Activated CD8-positive, alpha-beta memory T cell treated with anti-CD3 and anti-CD28 coated beads, Interleukin-2, amount 10 ng/mL, durations not matched to agents 7 days and 5 days (primary cell): ENCODE results near the gene SLC9A9. TPM values are rescaled to one million over a fixed set of nuclear protein-coding genes. Genes with fewer than 3 reads are reported as not detected.

Source experiments
- ATAC-seq: fragments of 150-1000 bp; cut with Tn5 transposase; one replicate; pipeline ENCODE4 v1.10.0; 2021; ENCODE audit warnings: moderate library complexity
- CTCF ChIA-PET: fragments of 350-600 bp; sonication (Branson Sonifier 250); formaldehyde crosslinking; loops from one replicate; lab custom pipeline; 2021; ENCODE audit warnings: antibody characterized with exemption; lab: Charles Lee
- DNase-seq: peaks from one replicate; pipeline ENCODE4 v3.0.0-alpha.2; 2020
- H3K27ac Mint-ChIP-seq: one replicate; pipeline ENCODE4 v1.8.0; 2021; ENCODE audit warnings: mild to moderate bottlenecking, mixed read lengths
- H3K27me3 Mint-ChIP-seq: one replicate; pipeline ENCODE4 v1.8.0; 2021; ENCODE audit warnings: mixed read lengths
- H3K36me3 Mint-ChIP-seq: one replicate; pipeline ENCODE4 v1.8.0; 2021; ENCODE audit warnings: mild to moderate bottlenecking, mixed read lengths
- H3K4me1 Mint-ChIP-seq: one replicate; pipeline ENCODE4 v1.8.0; 2021; ENCODE audit warnings: mixed read lengths
- H3K4me3 Mint-ChIP-seq: one replicate; pipeline ENCODE4 v1.8.0; 2021; ENCODE audit warnings: mild to moderate bottlenecking, moderate library complexity, mixed read lengths
- H3K9me3 Mint-ChIP-seq: one replicate; pipeline ENCODE4 v1.8.0; 2022; ENCODE audit warnings: low read depth, mixed read lengths
- total RNA-seq, 2 experiments: library from RNA; stranded (reverse); gene quantifications; one replicate each; pipeline ENCODE4 v1.2.3, GENCODE V29; 2021

The SLC9A9 gene
- total RNA-seq, 2 experiments from 2014 or later = 6.8 to 10.8 TPM

GRCh38 chr3:143507735-143508580 is 340.3 kb downstream of the SLC9A9 start:
- Mint-ChIP-seq H3K9me3 (no peaks in the 10 kb centered on the region), H3K27me3 (no peaks in the 10 kb centered on the region), H3K36me3 (no peaks in the 10 kb centered on the region), H3K4me3 (no peak overlapping the region), H3K4me1 (no peaks in the 10 kb centered on the region), H3K27ac (no peak overlapping the region)
- no peak for ATAC-seq
- CTCF ChIA-PET = no interaction called here
- DNase-seq = no peak

- H3K4me1 Mint-ChIP-seq = no peaks in the 10 kb centered on the region
- DNase-seq (no peak), ATAC-seq (no peak)
- no peaks in the 10 kb centered on the region for H3K36me3 Mint-ChIP-seq
- H3K27me3 Mint-ChIP-seq = no peaks in the 10 kb centered on the region
- no peak overlapping the region for H3K27ac Mint-ChIP-seq
- CTCF ChIA-PET = no interaction called here
- no peaks in the 10 kb centered on the region for H3K9me3 Mint-ChIP-seq
- no peak overlapping the region for H3K4me3 Mint-ChIP-seq
These were observed 342.1 kb downstream of the SLC9A9 start for GRCh38 chr3:143506190-143506589.

GRCh38 chr3:143503325-143503885 is 344.9 kb downstream of the SLC9A9 start:
- DNase-seq (no peak), ATAC-seq (no peak)
- H3K36me3 Mint-ChIP-seq = no peaks in the 10 kb centered on the region
- H3K27me3 Mint-ChIP-seq = no peaks in the 10 kb centered on the region
- no peak overlapping the region for H3K4me3 Mint-ChIP-seq
- no peak overlapping the region for H3K27ac Mint-ChIP-seq
- H3K9me3 Mint-ChIP-seq = no peaks in the 10 kb centered on the region
- no peaks in the 10 kb centered on the region for H3K4me1 Mint-ChIP-seq
- CTCF ChIA-PET = no interaction called here

- H3K36me3 Mint-ChIP-seq = no peaks in the 10 kb centered on the region
- CTCF ChIA-PET = no interaction called here
- no peak for ATAC-seq
- no peak overlapping the region for H3K27ac Mint-ChIP-seq
- H3K9me3 Mint-ChIP-seq = no peaks in the 10 kb centered on the region
- no peaks in the 10 kb centered on the region for H3K4me1 Mint-ChIP-seq
- no peak for DNase-seq
- no peak overlapping the region for H3K4me3 Mint-ChIP-seq
- H3K27me3 Mint-ChIP-seq = no peaks in the 10 kb centered on the region
These were observed 346.2 kb downstream of the SLC9A9 start for GRCh38 chr3:143502081-143502480.

GRCh38 chr3:143497382-143497781 is 350.9 kb downstream of the SLC9A9 start:
- H3K4me1 Mint-ChIP-seq = no peaks in the 10 kb centered on the region
- no peaks in the 10 kb centered on the region for H3K36me3 Mint-ChIP-seq
- H3K4me3 Mint-ChIP-seq = no peak overlapping the region
- CTCF ChIA-PET = no interaction called here
- no peak overlapping the region for H3K27ac Mint-ChIP-seq
- H3K9me3 Mint-ChIP-seq = no peaks in the 10 kb centered on the region
- ATAC-seq = no peak
- DNase-seq = no peak
- no peaks in the 10 kb centered on the region for H3K27me3 Mint-ChIP-seq

- DNase-seq = no peak
- Mint-ChIP-seq H3K4me1 (no peaks in the 10 kb centered on the region), H3K27ac (no peak overlapping the region), H3K27me3 (no peaks in the 10 kb centered on the region), H3K9me3 (no peaks in the 10 kb centered on the region), H3K4me3 (no peak overlapping the region), H3K36me3 (no peaks in the 10 kb centered on the region)
- no peak for ATAC-seq
- CTCF ChIA-PET = no interaction called here
These were observed 352.1 kb downstream of the SLC9A9 start for GRCh38 chr3:143496191-143496590.

- DNase-seq (no peak), ATAC-seq (no peak)
- Mint-ChIP-seq H3K36me3 (no peaks in the 10 kb centered on the region), H3K27ac (no peak overlapping the region), H3K4me1 (no peaks in the 10 kb centered on the region), H3K27me3 (no peaks in the 10 kb centered on the region), H3K4me3 (no peak overlapping the region), H3K9me3 (no peaks in the 10 kb centered on the region)
- CTCF ChIA-PET = no interaction called here
These were observed 352.7 kb downstream of the SLC9A9 start for GRCh38 chr3:143495527-143495926.

- Mint-ChIP-seq H3K4me3 (no peak overlapping the region), H3K27me3 (no peaks in the 10 kb centered on the region), H3K9me3 (no peaks in the 10 kb centered on the region), H3K27ac (no peak overlapping the region), H3K36me3 (no peaks in the 10 kb centered on the region), H3K4me1 (no peaks in the 10 kb centered on the region)
- CTCF ChIA-PET = no interaction called here
- ATAC-seq = no peak
- no peak for DNase-seq
These were observed 361.7 kb downstream of the SLC9A9 start for GRCh38 chr3:143486611-143487010.

- H3K4me1 Mint-ChIP-seq = no peaks in the 10 kb centered on the region
- H3K36me3 Mint-ChIP-seq = no peaks in the 10 kb centered on the region
- H3K27ac Mint-ChIP-seq = no peak overlapping the region
- H3K27me3 Mint-ChIP-seq = no peaks in the 10 kb centered on the region
- no peak overlapping the region for H3K4me3 Mint-ChIP-seq
- H3K9me3 Mint-ChIP-seq = no peaks in the 10 kb centered on the region
- no peak for ATAC-seq
- DNase-seq = no peak
- CTCF ChIA-PET = interaction anchor here (1.2 kb wide), 1 partner anchor 15 kb away, joined by 3 read pairs; no protein-coding TSS in a partner anchor
These were observed 363.3 kb downstream of the SLC9A9 start for GRCh38 chr3:143484846-143485512.

GRCh38 chr3:143483214-143483613 is 365.1 kb downstream of the SLC9A9 start:
- no peak overlapping the region for H3K4me3 Mint-ChIP-seq
- DNase-seq (no peak), ATAC-seq (no peak)
- H3K27ac Mint-ChIP-seq = no peak overlapping the region
- no peaks in the 10 kb centered on the region for H3K9me3 Mint-ChIP-seq
- no peaks in the 10 kb centered on the region for H3K4me1 Mint-ChIP-seq
- no peaks in the 10 kb centered on the region for H3K36me3 Mint-ChIP-seq
- H3K27me3 Mint-ChIP-seq = no peaks in the 10 kb centered on the region
- CTCF ChIA-PET = no interaction called here

- DNase-seq (no peak), ATAC-seq (no peak)
- H3K36me3 Mint-ChIP-seq = no peaks in the 10 kb centered on the region
- H3K9me3 Mint-ChIP-seq = no peaks in the 10 kb centered on the region
- no peak overlapping the region for H3K4me3 Mint-ChIP-seq
- no peaks in the 10 kb centered on the region for H3K27me3 Mint-ChIP-seq
- no peaks in the 10 kb centered on the region for H3K4me1 Mint-ChIP-seq
- CTCF ChIA-PET = no interaction called here
- H3K27ac Mint-ChIP-seq = no peak overlapping the region
These were observed 365.9 kb downstream of the SLC9A9 start for GRCh38 chr3:143482106-143483088.

- Mint-ChIP-seq H3K4me1 (no peaks in the 10 kb centered on the region), H3K9me3 (no peaks in the 10 kb centered on the region), H3K27me3 (no peaks in the 10 kb centered on the region), H3K27ac (no peak overlapping the region), H3K4me3 (no peak overlapping the region), H3K36me3 (no peaks in the 10 kb centered on the region)
- CTCF ChIA-PET = no interaction called here
- no peak for ATAC-seq
- DNase-seq = no peak
These were observed 367.9 kb downstream of the SLC9A9 start for GRCh38 chr3:143480344-143480743.

- Mint-ChIP-seq H3K27me3 (no peaks in the 10 kb centered on the region), H3K36me3 (no peaks in the 10 kb centered on the region), H3K4me3 (no peak overlapping the region), H3K27ac (no peak overlapping the region), H3K9me3 (no peaks in the 10 kb centered on the region), H3K4me1 (no peaks in the 10 kb centered on the region)
- CTCF ChIA-PET = no interaction called here
- no peak for DNase-seq
- ATAC-seq = no peak
These were observed 368.5 kb downstream of the SLC9A9 start for GRCh38 chr3:143479727-143480126.
